ENCODE data around the gene XKR7. TPM values are rescaled to one million over a fixed set of nuclear protein-coding genes. Genes with fewer than 3 reads are reported as not detected.

XKR7 gene
- polyA plus RNA-seq, 4 donors, result 0.20 to 0.47 (median 0.33) TPM

- DNase-seq (ENCODE audit: low read depth in 4 of 4, low spot score in 3 of 4), result no peak
These were observed 69.0 kb downstream of the XKR7 start for GRCh38 chr20:32036716-32037485.

DNA sequence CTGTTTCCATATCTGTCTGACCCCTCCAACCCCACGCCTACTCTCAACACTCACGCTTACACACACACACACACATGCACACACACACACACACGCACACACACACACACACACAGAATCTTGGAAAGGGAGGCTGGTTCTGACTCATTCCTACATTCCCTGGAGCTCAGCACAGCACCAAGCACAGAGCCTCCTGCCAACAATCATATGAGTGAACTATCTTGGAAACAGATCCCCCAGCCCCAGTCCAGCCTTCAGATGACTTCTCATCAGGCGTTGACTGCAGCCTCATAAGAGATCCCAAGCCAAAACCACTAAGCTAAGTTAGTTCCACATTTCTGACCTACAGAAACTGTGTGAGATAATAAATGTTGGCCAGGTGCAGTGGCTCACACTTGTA is 70.0 kb downstream of the XKR7 start:
- no peak for DNase-seq (ENCODE audit: low read depth in 4 of 4, low spot score in 3 of 4)

- DNase-seq (ENCODE audit: low read depth in 4 of 4, low spot score in 3 of 4), result no peak
These were observed 72.4 kb downstream of the XKR7 start for GRCh38 chr20:32040142-32040953.

- DNase-seq (ENCODE audit: low read depth in 4 of 4, low spot score in 3 of 4), result no peak
These were observed 78.0 kb downstream of the XKR7 start for GRCh38 chr20:32045999-32046398.

DNA sequence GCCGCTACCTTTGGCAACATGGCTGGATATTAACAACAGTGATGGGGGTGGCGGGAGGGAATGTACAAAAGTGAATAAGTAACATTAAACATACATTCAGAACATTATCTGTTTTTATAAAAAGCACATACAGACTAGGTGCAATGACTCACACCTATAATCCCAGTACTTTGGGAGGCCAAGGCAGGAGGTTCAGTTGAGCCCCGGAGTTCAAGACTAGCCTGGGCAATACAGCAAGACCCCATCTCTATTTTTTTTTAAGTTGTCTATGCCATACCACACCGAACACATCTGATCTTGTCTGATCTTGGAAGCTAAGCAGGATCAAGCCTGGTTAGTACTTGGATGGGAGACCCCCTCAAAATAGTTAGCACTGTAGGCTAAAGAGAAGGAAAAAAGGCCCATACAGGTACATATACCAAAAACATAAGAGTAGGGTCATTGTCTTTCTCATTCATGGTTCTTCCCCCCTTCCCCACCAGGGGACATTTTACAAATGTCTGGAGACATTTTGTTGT is 82.4 kb downstream of the XKR7 start:
- no peak for DNase-seq (ENCODE audit: low read depth in 4 of 4, low spot score in 3 of 4)

DNA sequence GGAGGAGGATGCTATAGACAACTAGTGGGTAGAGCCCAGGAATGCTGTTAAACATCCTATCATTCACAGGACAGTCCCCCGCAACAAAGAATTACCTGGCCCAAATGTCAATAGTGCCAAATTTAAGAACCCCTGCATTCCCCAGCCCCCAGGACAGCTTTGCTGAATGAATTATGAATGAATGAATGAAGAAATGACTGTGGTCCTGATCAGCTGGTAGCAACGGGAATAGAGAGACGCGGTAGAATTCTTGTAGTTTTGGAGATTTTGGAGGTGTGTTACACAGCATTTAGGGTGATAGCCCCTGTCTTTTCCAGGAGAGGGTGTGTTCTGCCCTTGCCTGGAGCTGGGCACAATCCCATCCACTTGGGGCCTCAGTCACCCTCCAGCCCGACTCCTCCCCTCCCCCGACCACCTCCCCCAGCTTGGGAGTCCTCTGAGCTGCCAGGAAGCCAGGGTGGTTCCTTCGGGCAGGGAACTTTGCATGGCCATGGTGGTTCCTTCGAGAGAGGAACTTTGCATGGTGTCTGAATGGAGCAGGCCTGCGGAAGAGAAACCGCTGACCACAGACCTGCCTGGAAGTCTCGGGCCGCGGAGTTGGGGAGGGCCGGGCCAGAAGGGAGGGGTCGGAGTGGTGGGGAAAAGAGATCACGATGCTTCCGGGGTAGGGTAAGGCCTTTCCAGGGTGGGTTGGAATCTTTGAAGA is 83.1 kb downstream of the XKR7 start:
- no peak for DNase-seq (ENCODE audit: low read depth in 4 of 4, low spot score in 3 of 4)

DNA sequence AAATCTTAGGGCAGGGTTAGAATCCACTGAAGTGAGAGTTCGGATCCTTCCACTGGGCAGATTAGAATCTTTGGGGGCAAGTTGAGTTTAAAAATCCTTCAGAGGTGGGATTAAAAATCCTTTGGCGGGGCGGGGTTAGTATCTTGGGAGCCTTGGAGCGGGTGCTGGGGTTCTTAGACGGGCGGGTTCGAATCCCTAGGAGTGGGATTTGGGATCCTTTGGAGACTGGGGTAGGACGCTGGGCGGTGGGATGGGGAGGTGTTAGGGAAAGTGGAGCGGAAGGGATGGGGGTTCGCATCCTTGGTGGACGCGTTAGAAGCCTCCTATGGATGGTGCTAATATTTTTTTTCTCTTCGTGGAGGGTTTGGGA is 83.8 kb downstream of the XKR7 start:
- DNase-seq (ENCODE audit: low read depth in 4 of 4, low spot score in 3 of 4), result no peak

DNA sequence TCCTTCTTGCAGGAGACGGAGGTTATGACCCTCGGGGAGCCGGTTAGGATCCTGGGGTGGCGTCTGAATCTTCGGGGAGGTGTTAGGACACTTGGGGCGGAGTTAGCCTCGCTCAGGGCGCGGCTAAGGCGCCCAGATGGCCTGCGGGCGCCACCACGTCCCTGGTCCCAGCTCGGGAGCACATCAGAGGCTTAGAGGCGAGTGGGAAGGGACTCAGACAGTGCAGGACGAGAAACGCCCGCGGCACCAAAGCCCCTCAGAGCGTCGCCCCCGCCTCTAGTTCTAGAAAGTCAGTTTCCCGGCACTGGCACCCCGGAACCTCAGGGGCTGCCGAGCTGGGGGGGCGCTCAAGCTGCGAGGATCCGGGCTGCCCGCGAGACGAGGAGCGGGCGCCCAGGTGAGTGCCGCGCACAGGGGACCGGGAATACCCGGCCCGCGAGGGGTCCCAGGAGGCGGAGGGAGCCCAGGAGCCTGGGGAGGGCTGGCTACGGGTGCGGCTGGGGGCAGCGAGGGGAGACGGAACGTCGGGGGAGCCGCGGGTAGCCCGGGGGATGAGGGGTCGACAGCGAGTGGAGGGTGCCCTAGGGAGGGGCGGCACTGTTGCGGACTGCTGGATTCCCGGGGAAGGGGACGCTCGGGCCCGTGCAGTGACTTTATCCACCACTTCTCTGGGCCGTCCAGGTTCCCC is 84.3 kb downstream of the XKR7 start, which contains the start of gene HCK:
Gene HCK (plus strand): TSS at position 153 of the 688 bp plus-strand sequence.
- no peak for DNase-seq (ENCODE audit: low read depth in 4 of 4, low spot score in 3 of 4)

DNA sequence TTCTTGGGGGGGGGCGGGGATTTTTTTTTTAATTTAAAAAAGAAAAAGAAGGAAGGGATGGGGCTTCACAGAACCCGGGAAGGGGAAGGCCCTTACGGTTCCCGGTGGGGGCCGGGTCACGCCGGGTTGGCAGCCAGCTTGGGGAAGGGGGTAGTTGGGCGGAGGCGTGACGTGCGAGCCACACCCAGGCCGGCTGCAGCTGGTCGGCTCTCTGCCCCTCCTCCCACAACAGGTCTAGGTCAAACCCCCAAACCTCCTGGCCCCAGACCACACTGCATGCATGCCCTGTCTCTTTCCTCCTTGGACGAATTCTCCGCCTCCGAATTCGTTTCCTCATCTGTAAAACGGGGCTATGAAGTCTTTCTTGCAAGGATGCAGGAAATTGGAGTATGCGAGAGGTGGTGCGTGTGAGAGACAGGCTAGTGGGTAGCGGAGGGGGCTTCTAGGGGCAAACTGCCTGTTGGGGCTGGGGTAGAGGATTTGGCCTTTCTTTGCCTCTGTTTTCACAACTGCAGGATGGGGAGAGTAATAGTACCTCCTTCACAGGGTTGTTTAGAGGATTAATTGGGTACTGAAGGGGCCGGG is 84.9 kb downstream of the XKR7 start:
- no peak for DNase-seq (ENCODE audit: low read depth in 4 of 4, low spot score in 3 of 4)

Other genes with a start within 250 kb of the XKR7 start
- 10 to 100 TPM; 67.2 to 81.0 (median 76.5) TPM for gene BCL2L1, start 245.3 kb upstream of the XKR7 start, polyA plus RNA-seq (ENCODE audit: insufficient read length in 4 of 4)
- 10 to 100 TPM; 45.4 to 54.6 (median 52.9) TPM for gene TPX2, start 228.9 kb upstream of the XKR7 start, polyA plus RNA-seq (ENCODE audit: insufficient read length in 4 of 4)
- under 1 TPM; 0.56 to 0.96 (median 0.82) TPM for gene MYLK2, start 148.8 kb upstream of the XKR7 start, polyA plus RNA-seq (ENCODE audit: insufficient read length in 4 of 4)
- gene FOXS1, start 122.5 kb upstream of the XKR7 start, polyA plus RNA-seq (ENCODE audit: insufficient read length in 4 of 4), result 1 to 10 TPM; 3.5 to 8.4 (median 5.4) TPM
- gene DUSP15, start 97.6 kb upstream of the XKR7 start, polyA plus RNA-seq (ENCODE audit: insufficient read length in 4 of 4), result 10 to 100 TPM in 3 of 4 donors, 1 to 10 TPM in 1; 4.6 to 16.7 (median 16.0) TPM
- 1 to 10 TPM in 3 of 4 donors, under 1 TPM in 1; 0.48 to 6.2 (median 2.5) TPM for gene TTLL9, start 97.5 kb upstream of the XKR7 start, polyA plus RNA-seq (ENCODE audit: insufficient read length in 4 of 4)
- gene PDRG1, start 16.1 kb upstream of the XKR7 start, polyA plus RNA-seq (ENCODE audit: insufficient read length in 4 of 4), result 10 to 100 TPM; 12.8 to 22.0 (median 19.8) TPM
- 1 to 10 TPM; 3.7 to 9.2 (median 6.4) TPM for gene CCM2L, start 42.3 kb downstream of the XKR7 start, polyA plus RNA-seq (ENCODE audit: insufficient read length in 4 of 4)
- 1 to 10 TPM; 2.3 to 6.7 (median 2.6) TPM for gene HCK, start 84.1 kb downstream of the XKR7 start, polyA plus RNA-seq (ENCODE audit: insufficient read length in 4 of 4)
- 10 to 100 TPM; 67.1 to 69.1 (median 67.9) TPM for gene TM9SF4, start 141.6 kb downstream of the XKR7 start, polyA plus RNA-seq (ENCODE audit: insufficient read length in 4 of 4)
- gene PLAGL2, start 239.6 kb downstream of the XKR7 start, polyA plus RNA-seq (ENCODE audit: insufficient read length in 4 of 4), result 10 to 100 TPM; 14.5 to 22.2 (median 21.2) TPM
- 10 to 100 TPM; 42.3 to 49.6 (median 45.9) TPM for gene POFUT1, start 239.7 kb downstream of the XKR7 start, polyA plus RNA-seq (ENCODE audit: insufficient read length in 4 of 4)